GM21723 (cell line): Measurements from ENCODE around the gene NHEJ1.
A peak's percentile ranks its signal among the peaks of the same experiment; 100 is the strongest.

ENCODE experiments used
- ATAC-seq: cut with Tn5 transposase; IDR thresholded peaks from one replicate; pipeline ENCODE4 v1.9.1; 2021; ENCODE audit warnings: mild to moderate bottlenecking, moderate library complexity; ENCODE audit not compliant: unreplicated experiment

Gene NHEJ1

GRCh38 chr2:219182331-219183150 is 21.9 kb upstream of the NHEJ1 start:
- no peak for ATAC-seq

GRCh38 chr2:219181531-219181930 is 20.9 kb upstream of the NHEJ1 start:
- no peak for ATAC-seq

GRCh38 chr2:219180961-219181360 is 20.3 kb upstream of the NHEJ1 start:
- no peak for ATAC-seq

- ATAC-seq: no peak
These were observed 19.2 kb upstream of the NHEJ1 start for GRCh38 chr2:219179601-219180465.

- peak; percentile 24 for ATAC-seq
These were observed 18.0 kb upstream of the NHEJ1 start for GRCh38 chr2:219178377-219179175.

GRCh38 chr2:219177552-219178376 is 17.1 kb upstream of the NHEJ1 start, which contains the start of gene RETREG2:
TSS of gene RETREG2 (plus strand) at chr2:219178275. CDS start at chr2:219178353, 78 bp downstream.
- peak; percentile 39 for ATAC-seq

GRCh38 chr2:219176818-219177551 is 16.4 kb upstream of the NHEJ1 start, which contains the start of gene CNPPD1:
TSS of gene CNPPD1 (minus strand) at chr2:219176925. CDS start at chr2:219176828, 97 bp downstream.
- peak; percentile 73 for ATAC-seq

- ATAC-seq: peak; percentile 31
These were observed 15.6 kb upstream of the NHEJ1 start for GRCh38 chr2:219175928-219176817.

- no peak for ATAC-seq
These were observed 14.9 kb upstream of the NHEJ1 start for GRCh38 chr2:219175486-219175885.

- no peak for ATAC-seq
These were observed 14.2 kb upstream of the NHEJ1 start for GRCh38 chr2:219174801-219175200.

- ATAC-seq: no peak
These were observed 13.5 kb upstream of the NHEJ1 start for GRCh38 chr2:219174146-219174545.

- ATAC-seq: no peak
These were observed 12.6 kb upstream of the NHEJ1 start for GRCh38 chr2:219173176-219173575.

GRCh38 chr2:219172231-219173154 is 11.9 kb upstream of the NHEJ1 start:
- no peak for ATAC-seq

- no peak for ATAC-seq
These were observed 10.6 kb upstream of the NHEJ1 start for GRCh38 chr2:219171231-219171651.

GRCh38 chr2:219169930-219170654 is 9.5 kb upstream of the NHEJ1 start, which contains the start of gene SLC23A3:
TSS of gene SLC23A3 (minus strand) at chr2:219170029. CDS start at chr2:219169984, 45 bp downstream.
- ATAC-seq: no peak

GRCh38 chr2:219168932-219169331 is 8.3 kb upstream of the NHEJ1 start:
- no peak for ATAC-seq
